Midbrain (tissue), 1 donor: ENCODE data around the gene PRAMEF18.
"Not testable (repeated sequence)": the region's sequence is repeated elsewhere in the genome, so short reads cannot be mapped to it uniquely, and the experiment has no call there.

Experiments
- DNase-seq: peaks from one replicate; lab custom pipeline; 2025; lab: John Stamatoyannopoulos, UW

Gene PRAMEF18

GRCh38 chr1:13208712-13209111, 17.2 kb downstream of the PRAMEF18 start:
- DNase-seq = not testable (repeated sequence)

- DNase-seq = not testable (repeated sequence)
These were observed 24.6 kb downstream of the PRAMEF18 start, which contains the start of gene PRAMEF13 for GRCh38 chr1:13201309-13201708. Gene PRAMEF13, minus strand, starts transcription at chr1:13201409. Its CDS starts 1,820 bp downstream, at chr1:13199589.
